PC-9 (cell line): ENCODE measurements around the gene PRAMEF5.
"Not testable (repeated sequence)": the region's sequence is repeated elsewhere in the genome, so short reads cannot be mapped to it uniquely, and the experiment has no call there.

Experiments used
- EZH2 ChIP-seq: fragments of 200-600 bp; sonication (generic); IDR thresholded peaks from 2 replicates; pipeline ENCODE4 v1.8.0; 2017; ENCODE audit warnings: antibody characterized with exemption, low read depth
- TF ChIP-seq, protein P1 (sequence below): fragments of 200-600 bp; sonication (generic); conservative IDR thresholded peaks from 2 replicates; pipeline ENCODE4 v1.6.1; 2017; ENCODE audit warnings: mixed run types, antibody characterized with exemption, mild to moderate bottlenecking, moderate library complexity

GRCh38 chr1:13231061-13231750, 22.8 kb upstream of the PRAMEF5 start:
- TF ChIP-seq, protein P1, sequence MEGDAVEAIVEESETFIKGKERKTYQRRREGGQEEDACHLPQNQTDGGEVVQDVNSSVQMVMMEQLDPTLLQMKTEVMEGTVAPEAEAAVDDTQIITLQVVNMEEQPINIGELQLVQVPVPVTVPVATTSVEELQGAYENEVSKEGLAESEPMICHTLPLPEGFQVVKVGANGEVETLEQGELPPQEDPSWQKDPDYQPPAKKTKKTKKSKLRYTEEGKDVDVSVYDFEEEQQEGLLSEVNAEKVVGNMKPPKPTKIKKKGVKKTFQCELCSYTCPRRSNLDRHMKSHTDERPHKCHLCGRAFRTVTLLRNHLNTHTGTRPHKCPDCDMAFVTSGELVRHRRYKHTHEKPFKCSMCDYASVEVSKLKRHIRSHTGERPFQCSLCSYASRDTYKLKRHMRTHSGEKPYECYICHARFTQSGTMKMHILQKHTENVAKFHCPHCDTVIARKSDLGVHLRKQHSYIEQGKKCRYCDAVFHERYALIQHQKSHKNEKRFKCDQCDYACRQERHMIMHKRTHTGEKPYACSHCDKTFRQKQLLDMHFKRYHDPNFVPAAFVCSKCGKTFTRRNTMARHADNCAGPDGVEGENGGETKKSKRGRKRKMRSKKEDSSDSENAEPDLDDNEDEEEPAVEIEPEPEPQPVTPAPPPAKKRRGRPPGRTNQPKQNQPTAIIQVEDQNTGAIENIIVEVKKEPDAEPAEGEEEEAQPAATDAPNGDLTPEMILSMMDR: not testable (repeated sequence)
- TF ChIP-seq EZH2: not testable (repeated sequence)
